ENCODE results near the gene DOCK8. TPM values are rescaled to one million over a fixed set of nuclear protein-coding genes. Genes with fewer than 3 reads are reported as not detected.

DOCK8 gene
- total and polyA plus RNA-seq, 2 of the 4 experiments (the other 2 are of a cell fraction) = not detected

GRCh38 chr9:363274-363612 lies 148.6 kb downstream of the DOCK8 start:
- no peaks in the 10 kb centered on the region; the same call in 1 of the 2 replicates for H3K27me3 ChIP-seq (ENCODE audit: control insufficient read depth, insufficient read depth, low read length)
- no peak overlapping the region for H3K4me2 ChIP-seq (ENCODE audit: low read depth, low read length)
- no peak overlapping the region for H3K9ac ChIP-seq (ENCODE audit: low read depth, low read length)
- CTCF ChIA-PET = no interaction called here
- no peaks in the 10 kb centered on the region for H3K36me3 ChIP-seq (ENCODE audit: control insufficient read depth, insufficient read depth, low read length)
- H2AFZ ChIP-seq (replicated peaks; ENCODE audit: low read length, poor library complexity) = no peak overlapping the region
- H4K20me1 ChIP-seq (ENCODE audit: insufficient read depth, low read length) = no peaks in the 10 kb centered on the region
- H3K23ac ChIP-seq (ENCODE audit: low read depth, low read length) = no peak overlapping the region
- no peak overlapping the region for H2BK15ac ChIP-seq (ENCODE audit: low read depth, low read length)
- H3K9me1 ChIP-seq (ENCODE audit: insufficient read depth, low read length) = no peaks in the 10 kb centered on the region
- H2BK120ac ChIP-seq (ENCODE audit: low read depth, low read length) = no peak overlapping the region
- H3K18ac ChIP-seq (ENCODE audit: low read depth, low read length) = no peak overlapping the region
- no peak overlapping the region for H4K5ac ChIP-seq (ENCODE audit: low read depth, low read length)
- BruUV-seq (replicated peaks) = no TSS peak
- 67% methylated on average over 1 of the region's 5 CpGs; no CpG with 5 or more reads in 1 of the 2 experiments for WGBS, 2 experiments (ENCODE audit: extremely low coverage in 2 of 2, insufficient read length in 1 of 2)
- TF ChIP-seq CTCF (conservative IDR thresholded peaks at IDR 0.05; ENCODE audit: low read depth, low read length) = no peak
- no peak for TF ChIP-seq MAFK (IDR thresholded peaks at IDR 0.05; ENCODE audit: low read depth, low read length)
- no peak for TF ChIP-seq FOS (IDR thresholded peaks at IDR 0.05; ENCODE audit: low read depth, low read length)
- no peak for TF ChIP-seq USF2 (IDR thresholded peaks at IDR 0.05; ENCODE audit: low read depth, low read length)
- no peak for TF ChIP-seq RCOR1 (IDR thresholded peaks at IDR 0.05; ENCODE audit: insufficient replicate concordance, low read length)
- no peak for TF ChIP-seq MXI1 (IDR thresholded peaks at IDR 0.05; ENCODE audit: borderline replicate concordance, low read depth, low read length)
- TF ChIP-seq CEBPB (IDR thresholded peaks at IDR 0.05; ENCODE audit: low read depth, low read length) = no peak
- TF ChIP-seq CHD1 (IDR thresholded peaks at IDR 0.05; ENCODE audit: low read depth, low read length) = no peak
- TF ChIP-seq ELK1 (IDR thresholded peaks at IDR 0.05; ENCODE audit: borderline replicate concordance, low read depth, low read length) = no peak
- TF ChIP-seq SMC3 (IDR thresholded peaks at IDR 0.05; ENCODE audit: low read depth, low read length) = no peak
- TF ChIP-seq RFX5 (IDR thresholded peaks at IDR 0.05; ENCODE audit: low read depth, low read length) = no peak
- no peak for TF ChIP-seq POLR2A (IDR thresholded peaks at IDR 0.05; ENCODE audit: low read depth, low read length)
- no peak for TF ChIP-seq RAD21 (IDR thresholded peaks at IDR 0.05; ENCODE audit: low read length)
- TF ChIP-seq MAZ (IDR thresholded peaks at IDR 0.05; ENCODE audit: borderline replicate concordance, low read depth, low read length) = no peak
- TF ChIP-seq BHLHE40 (IDR thresholded peaks at IDR 0.05; ENCODE audit: low read depth, low read length) = no peak
- TF ChIP-seq NFE2L2 (IDR thresholded peaks at IDR 0.05; ENCODE audit: low read depth, low read length) = no peak
- no peak for DNase-seq
- no peaks in the 10 kb centered on the region for H3K9me3 ChIP-seq (ENCODE audit: control insufficient read depth, insufficient read depth, low read length)
- in situ Hi-C loops (cut with MboI; ENCODE audit: low sequenced_read_pairs) = no loop called here
- no peak overlapping the region for H2BK5ac ChIP-seq (ENCODE audit: low read depth, low read length, poor library complexity, severe bottlenecking)
- dilution Hi-C loops (cut with HindIII; ENCODE audit: low sequenced_read_pairs, unreplicated experiment) = no loop called here
- H3K79me1 ChIP-seq (ENCODE audit: low read depth in 1 of 2, low read length in 2 of 2) = no peaks in the 10 kb centered on the region
- no peak overlapping the region for H4K8ac ChIP-seq (ENCODE audit: low read depth in 2 of 2, low read length in 2 of 2)
- no peak overlapping the region for H3K56ac ChIP-seq (ENCODE audit: extremely low read depth, insufficient read depth, low read length)
- H3K4me3 ChIP-seq (ENCODE audit: insufficient read depth, low read depth, low read length) = no peak overlapping the region
- POLR2A ChIA-PET (ENCODE audit: unreplicated experiment) = no interaction called here
- no peak for ATAC-seq (ENCODE audit: low read depth)
- no peak overlapping the region for H3K14ac ChIP-seq (replicated peaks; ENCODE audit: low read depth, low read length)
- H2BK20ac ChIP-seq (ENCODE audit: low read depth, low read length) = no peak overlapping the region
- no peak overlapping the region for H4K91ac ChIP-seq (ENCODE audit: insufficient read depth, low read depth, low read length)
- no peaks in the 10 kb centered on the region for H3K4me1 ChIP-seq (ENCODE audit: control insufficient read depth, insufficient read depth, low read length)
- H3K27ac ChIP-seq (ENCODE audit: insufficient read depth, low read length) = no peak overlapping the region
- H3K4ac ChIP-seq (ENCODE audit: low read depth, low read length) = no peak overlapping the region
- intact Hi-C loops (cut with micrococcal nuclease) = no loop called here
- H2AK5ac ChIP-seq (ENCODE audit: low read depth, low read length) = no peak overlapping the region
- H2AK9ac ChIP-seq (replicated peaks; ENCODE audit: low read depth, low read length, poor library complexity) = no peak overlapping the region
